Gastroesophageal sphincter (tissue), 4 donors: ENCODE data around the gene GRK4. TPM values are rescaled to one million over a fixed set of nuclear protein-coding genes. Genes with fewer than 3 reads are reported as not detected.
"Not testable (repeated sequence)": the region's sequence is repeated elsewhere in the genome, so short reads cannot be mapped to it uniquely, and the experiment has no call there.

Source experiments
- ATAC-seq: fragments of 150-250 bp; one replicate; pipeline ENCODE4 v1.9.1; 2016; ENCODE audit warnings: mild to moderate bottlenecking, moderate library complexity
- H3K27ac ChIP-seq, 4 donors: fragments of 200-600 bp; sonication (generic) in 3 of 4; 1 replicate in 3 of 4; 2 replicates in 1 of 4; pipeline ENCODE4 v1.5.1; 2016 to 2019
- H3K27me3 ChIP-seq: fragments of 200-600 bp; sonication (generic); one replicate; pipeline ENCODE4 v1.5.1; 2019
- H3K36me3 ChIP-seq, 2 donors: fragments of 200-600 bp; sonication (generic); one replicate each; pipeline ENCODE4 v1.5.1; 2019; ENCODE audit warnings: control low read depth in 1 of 2
- H3K4me1 ChIP-seq, 3 donors: fragments of 200-600 bp; sonication (generic); 1 replicate in 2 of 3; 2 replicates in 1 of 3; pipeline ENCODE4 v1.5.1; 2016 to 2019; ENCODE audit warnings: control low read depth in 2 of 3
- H3K4me3 ChIP-seq, 2 donors: fragments of 200-600 bp; sonication (generic); one replicate each; pipeline ENCODE4 v1.5.1; 2019; ENCODE audit warnings: mild to moderate bottlenecking in 1 of 2, moderate library complexity in 1 of 2
- H3K9me3 ChIP-seq, 3 donors: fragments of 200-600 bp; sonication (generic); one replicate each; pipeline ENCODE4 v1.5.1; 2017 to 2019; ENCODE audit warnings: control low read depth in 2 of 3
- CTCF ChIP-seq, 4 experiments: fragments of 200-600 bp in 2 of 4; fragments of 450-650 bp in 2 of 4; sonication (generic) in 1 of 4; IDR thresholded peaks; one replicate each; pipeline ENCODE4 v1.5.1; 2017 to 2019; ENCODE audit warnings: antibody characterized with exemption in 4 of 4, mild to moderate bottlenecking in 2 of 4, moderate library complexity in 2 of 4
- EP300 ChIP-seq: sonication (generic); formaldehyde crosslinking; IDR thresholded peaks from one replicate; pipeline ENCODE4 v1.6.1; 2017; ENCODE audit warnings: antibody characterized with exemption, mild to moderate bottlenecking
- POLR2A ChIP-seq, 2 donors: fragments of 450-650 bp; IDR thresholded peaks; one replicate each; pipeline ENCODE4 v1.6.1; 2017; ENCODE audit warnings: antibody characterized with exemption in 2 of 2, mild to moderate bottlenecking in 2 of 2, moderate library complexity in 1 of 2
- POLR2AphosphoS5 ChIP-seq: sonication (generic); formaldehyde crosslinking; IDR thresholded peaks from one replicate; pipeline ENCODE4 v1.6.1; 2017; ENCODE audit warnings: antibody characterized with exemption
- WGBS, 2 donors: methylation state at CpG; one replicate each; pipeline ENCODE4 v1.1.5; 2018; ENCODE audit warnings: low coverage in 1 of 2; 5-methylcytosine and 5-hydroxymethylcytosine counted together
- total RNA-seq, 4 donors: library from RNA; depleted of rRNA; stranded (reverse); fragments of >200 nt; gene quantifications; one replicate each; pipeline ENCODE4 v1.1.0, GENCODE V29; 2016

GRK4 gene
- total RNA-seq: 1 to 10 TPM; 4.2 to 9.5 (median 6.2) TPM

GRCh38 chr4:2963175-2963965, at the start of gene GRK4, which contains the start of gene NOP14:
Gene GRK4 (plus strand): TSS chr4:2963571. CDS start chr4:2964071, 500 bp downstream.
Gene NOP14 (minus strand): TSS chr4:2963406. CDS start chr4:2963319, 87 bp downstream.
- Histone ChIP-seq H3K36me3 (peaks cover 0 to 7% of the 10 kb centered on the region in 2 donors), H3K9me3 (no peaks in the 10 kb centered on the region), H3K27me3 (no peaks in the 10 kb centered on the region), H3K4me3 (peak within 1 kb of the TSS; percentile 53 to 99), H3K27ac (peak within 1 kb of the TSS; percentile 56 to 93 (median 86)), H3K4me1 (peaks cover 0 to 48% (median 15%) of the 10 kb centered on the region in 3 donors)
- TF ChIP-seq CTCF (IDR thresholded peaks at IDR 0.05) (peak in 2 of 4 experiments; percentile 24 to 65), POLR2AphosphoS5 (peak; percentile 69), EP300 (no peak), POLR2A (IDR thresholded peaks at IDR 0.05) (peak; percentile 39 to 63)
- WGBS, 2 donors: no CpG with 5 or more reads among the region's 105 CpGs
- peak; percentile 99 for ATAC-seq

GRCh38 chr4:2914256-2915126, 48.9 kb upstream of the GRK4 start:
- Histone ChIP-seq H3K4me1 (no peaks in the 10 kb centered on the region), H3K4me3 (no peak overlapping the region), H3K27me3 (no peaks in the 10 kb centered on the region), H3K27ac (no peak overlapping the region), H3K9me3 (no peaks in the 10 kb centered on the region), H3K36me3 (peaks cover 0 to 97% of the 10 kb centered on the region in 2 donors)
- TF ChIP-seq POLR2AphosphoS5 (no peak), POLR2A (IDR thresholded peaks at IDR 0.05) (no peak), EP300 (no peak), CTCF (IDR thresholded peaks at IDR 0.05) (no peak)
- WGBS, 2 donors: 77 to 91% methylated on average over 5 to 6 of the region's 16 CpGs
- no peak for ATAC-seq

GRCh38 chr4:2915789-2916188, 47.6 kb upstream of the GRK4 start:
- Histone ChIP-seq H3K36me3 (peaks cover 0 to 89% of the 10 kb centered on the region in 2 donors), H3K4me1 (no peaks in the 10 kb centered on the region), H3K9me3 (no peaks in the 10 kb centered on the region), H3K27me3 (no peaks in the 10 kb centered on the region), H3K27ac (no peak overlapping the region), H3K4me3 (no peak overlapping the region)
- TF ChIP-seq POLR2AphosphoS5: no peak
- no peak for TF ChIP-seq CTCF (IDR thresholded peaks at IDR 0.05)
- TF ChIP-seq EP300: no peak
- no peak for TF ChIP-seq POLR2A (IDR thresholded peaks at IDR 0.05)
- no peak for ATAC-seq
- WGBS, 2 donors: 86 to 95% methylated on average over 6 to 7 of the region's 9 CpGs

- H3K4me3 ChIP-seq, H3K27ac ChIP-seq, ATAC-seq, H3K4me1 ChIP-seq, H3K27me3 ChIP-seq, H3K9me3 ChIP-seq: not testable (repeated sequence)
- H3K36me3 ChIP-seq: peaks cover 0 to 86% of the 10 kb centered on the region in 2 donors
- WGBS, 2 donors: 85 to 100% methylated on average over 2 of the region's 2 CpGs
These were observed 46.7 kb upstream of the GRK4 start for GRCh38 chr4:2916696-2917095.

GRCh38 chr4:2918300-2918699, 45.1 kb upstream of the GRK4 start:
- H3K4me3 ChIP-seq, H3K27me3 ChIP-seq, H3K4me1 ChIP-seq, H3K27ac ChIP-seq, ATAC-seq, H3K9me3 ChIP-seq: not testable (repeated sequence)
- H3K36me3 ChIP-seq: peaks cover 0 to 86% of the 10 kb centered on the region in 2 donors
- 68 to 92% methylated on average over 2 of the region's 2 CpGs for WGBS, 2 donors

- not testable (repeated sequence) for H3K4me3 ChIP-seq, H3K4me1 ChIP-seq, H3K27me3 ChIP-seq, H3K9me3 ChIP-seq, H3K27ac ChIP-seq, ATAC-seq
- WGBS, 2 donors: 76 to 90% methylated on average over 3 to 5 of the region's 8 CpGs
- H3K36me3 ChIP-seq: peaks cover 0 to 86% of the 10 kb centered on the region in 2 donors
These were observed 44.7 kb upstream of the GRK4 start for GRCh38 chr4:2918714-2919113.

GRCh38 chr4:2922453-2923101, 40.8 kb upstream of the GRK4 start:
- not testable (repeated sequence) for H3K4me3 ChIP-seq, H3K27me3 ChIP-seq, H3K27ac ChIP-seq, ATAC-seq, H3K9me3 ChIP-seq, H3K4me1 ChIP-seq
- 100% methylated on average over 2 of the region's 7 CpGs; no CpG with 5 or more reads in 1 of the 2 donors for WGBS, 2 donors
- peaks cover 0 to 86% of the 10 kb centered on the region in 2 donors for H3K36me3 ChIP-seq
